ENCODE results near the gene MLEC.
A peak's percentile ranks its signal among the peaks of the same experiment; 100 is the strongest.

The MLEC gene

DNA sequence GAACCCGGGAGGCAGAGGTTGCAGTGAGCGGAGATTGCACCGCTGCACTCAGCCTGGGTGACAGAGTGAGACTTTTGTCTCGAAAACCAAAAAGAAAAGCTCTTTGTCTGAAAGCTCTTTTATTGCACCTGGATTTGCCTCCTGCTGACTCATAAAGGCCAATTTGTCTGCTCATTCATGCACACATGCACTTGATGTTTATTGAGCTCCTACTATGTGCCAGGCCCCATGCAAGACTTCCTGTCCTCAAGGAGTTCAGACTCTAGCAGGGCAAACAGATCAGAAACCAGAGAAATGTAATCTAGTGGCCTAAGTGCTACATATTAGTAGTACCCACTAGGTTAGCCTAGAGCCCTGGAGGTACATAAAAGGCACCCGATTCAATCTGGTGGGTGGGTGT is 16.3 kb upstream of the MLEC start:
- no peak for TF ChIP-seq CTCF (IDR thresholded peaks at IDR 0.05; ENCODE audit: low read depth, low read length)
- H3K4me3 ChIP-seq (replicated peaks in 1 of 2; ENCODE audit: low read depth in 2 of 2, low read length in 2 of 2) = no peak overlapping the region
- DNase-seq (ENCODE audit: low read depth in 2 of 2) = no peak

GRCh38 chr12:120674097-120674636 is 12.8 kb upstream of the MLEC start:
- DNase-seq (ENCODE audit: low read depth in 2 of 2) = no peak
- H3K4me3 ChIP-seq (replicated peaks in 1 of 2; ENCODE audit: low read depth in 2 of 2, low read length in 2 of 2) = no peak overlapping the region
- no peak for TF ChIP-seq CTCF (IDR thresholded peaks at IDR 0.05; ENCODE audit: low read depth, low read length)

- peak; percentile 15 to 83 for DNase-seq (ENCODE audit: low read depth in 2 of 2)
- H3K4me3 ChIP-seq (replicated peaks in 1 of 2; ENCODE audit: low read depth in 2 of 2, low read length in 2 of 2) = no peak overlapping the region
- no peak for TF ChIP-seq CTCF (IDR thresholded peaks at IDR 0.05; ENCODE audit: low read depth, low read length)
Observed at GRCh38 chr12:120677765-120678473, 9.0 kb upstream of the MLEC start.

- no peak for TF ChIP-seq CTCF (IDR thresholded peaks at IDR 0.05; ENCODE audit: low read depth, low read length)
- no peak for DNase-seq (ENCODE audit: low read depth in 2 of 2)
- no peak overlapping the region for H3K4me3 ChIP-seq (replicated peaks in 1 of 2; ENCODE audit: low read depth in 2 of 2, low read length in 2 of 2)
Observed at GRCh38 chr12:120678572-120678971, 8.4 kb upstream of the MLEC start.

DNA sequence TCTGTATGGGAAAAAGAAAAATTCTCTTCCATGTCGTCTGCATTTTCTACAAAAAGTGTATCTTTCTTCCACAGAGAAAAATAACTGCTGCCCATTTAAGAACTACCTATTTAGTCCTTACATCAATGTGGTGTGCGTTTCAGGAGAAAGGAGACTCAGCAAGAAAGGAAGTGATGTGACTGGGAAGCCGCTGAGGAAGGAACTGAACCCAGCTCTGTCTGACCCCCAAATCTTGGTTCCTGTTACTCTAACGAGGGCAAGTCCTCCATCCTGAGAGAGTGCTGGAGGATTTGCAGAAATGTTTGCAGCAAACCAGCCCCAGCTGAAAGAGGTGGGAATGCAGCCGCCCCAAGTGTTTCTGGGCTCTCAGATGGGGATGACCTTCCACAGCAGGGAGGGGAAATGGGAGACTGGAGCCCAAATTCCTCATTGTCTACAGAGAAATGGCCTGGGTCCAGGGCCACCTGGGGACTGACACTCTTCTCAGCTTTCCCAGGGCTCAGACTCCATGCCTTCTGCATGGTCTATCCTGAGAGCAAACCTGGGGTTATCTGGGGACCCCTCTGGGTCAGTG is 6.7 kb upstream of the MLEC start:
- DNase-seq (ENCODE audit: low read depth in 2 of 2) = no peak
- TF ChIP-seq CTCF (IDR thresholded peaks at IDR 0.05; ENCODE audit: low read depth, low read length) = no peak

GRCh38 chr12:120684523-120684932 is 2.4 kb upstream of the MLEC start:
- no peak for TF ChIP-seq CTCF (IDR thresholded peaks at IDR 0.05; ENCODE audit: low read depth, low read length)
- peak in 1 of 2 donors; percentile 78 for DNase-seq (ENCODE audit: low read depth in 2 of 2)
- no peak overlapping the region for H3K4me3 ChIP-seq (replicated peaks in 1 of 2; ENCODE audit: low read depth in 2 of 2, low read length in 2 of 2)

More for the DNA sequence above, 6.7 kb upstream of the MLEC start:
- no peak overlapping the region for H3K4me3 ChIP-seq (replicated peaks in 1 of 2; ENCODE audit: low read depth in 2 of 2, low read length in 2 of 2)
